Measurements from ENCODE around the gene SNCB.

DNA sequence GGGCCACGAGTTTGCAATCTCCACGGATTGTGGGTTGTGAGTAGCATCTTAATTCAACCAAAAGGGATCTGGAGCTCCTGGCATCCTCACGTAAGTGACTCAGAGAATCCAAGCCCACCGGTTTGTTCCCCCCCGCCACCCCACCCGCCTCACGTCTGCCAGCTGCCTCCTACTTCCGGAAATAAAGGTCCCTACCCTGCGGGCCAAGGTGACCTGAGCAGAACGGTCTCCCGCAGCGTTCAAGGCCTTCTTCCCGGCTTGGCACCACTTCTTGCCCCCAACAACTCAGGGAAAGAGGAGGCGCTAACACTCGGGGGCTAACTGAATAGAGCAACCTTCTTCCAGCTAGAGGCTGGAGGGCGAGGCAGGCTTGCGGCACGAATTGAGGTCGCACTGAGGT is 11.6 kb downstream of the SNCB start:
- TF ChIP-seq, protein P1, sequence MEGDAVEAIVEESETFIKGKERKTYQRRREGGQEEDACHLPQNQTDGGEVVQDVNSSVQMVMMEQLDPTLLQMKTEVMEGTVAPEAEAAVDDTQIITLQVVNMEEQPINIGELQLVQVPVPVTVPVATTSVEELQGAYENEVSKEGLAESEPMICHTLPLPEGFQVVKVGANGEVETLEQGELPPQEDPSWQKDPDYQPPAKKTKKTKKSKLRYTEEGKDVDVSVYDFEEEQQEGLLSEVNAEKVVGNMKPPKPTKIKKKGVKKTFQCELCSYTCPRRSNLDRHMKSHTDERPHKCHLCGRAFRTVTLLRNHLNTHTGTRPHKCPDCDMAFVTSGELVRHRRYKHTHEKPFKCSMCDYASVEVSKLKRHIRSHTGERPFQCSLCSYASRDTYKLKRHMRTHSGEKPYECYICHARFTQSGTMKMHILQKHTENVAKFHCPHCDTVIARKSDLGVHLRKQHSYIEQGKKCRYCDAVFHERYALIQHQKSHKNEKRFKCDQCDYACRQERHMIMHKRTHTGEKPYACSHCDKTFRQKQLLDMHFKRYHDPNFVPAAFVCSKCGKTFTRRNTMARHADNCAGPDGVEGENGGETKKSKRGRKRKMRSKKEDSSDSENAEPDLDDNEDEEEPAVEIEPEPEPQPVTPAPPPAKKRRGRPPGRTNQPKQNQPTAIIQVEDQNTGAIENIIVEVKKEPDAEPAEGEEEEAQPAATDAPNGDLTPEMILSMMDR (IDR thresholded peaks at IDR 0.05): no peak
- TF ChIP-seq POLR2A (IDR thresholded peaks at IDR 0.05): no peak
